CD4-positive, alpha-beta memory T cell (primary cell): ENCODE data around the gene ALDH1A3. TPM values are rescaled to one million over a fixed set of nuclear protein-coding genes. Genes with fewer than 3 reads are reported as not detected.

Experiments used
- CTCF ChIA-PET: fragments of 350-600 bp; sonication (Branson Sonifier 250); formaldehyde crosslinking; loops from one replicate; lab custom pipeline; 2021; ENCODE audit warnings: inconsistent platforms; ENCODE audit not compliant: partially characterized antibody; lab: Charles Lee
- POLR2A ChIA-PET: fragments of 350-600 bp; sonication (Branson Sonifier 250); formaldehyde crosslinking; loops from one replicate; lab custom pipeline; 2021; ENCODE audit not compliant: partially characterized antibody; lab: Charles Lee
- DNase-seq, 5 donors: peaks; one replicate each; pipeline versions ENCODE4 v3.0.0 to v3.0.0-alpha.2; 2020 to 2022; ENCODE audit warnings: mixed read lengths in 1 of 5
- H3K27ac ChIP-seq: one replicate; pipeline ENCODE4 v1.7.0; 2013; ENCODE audit warnings: low read depth, low read length
- H3K27me3 ChIP-seq: 2 replicates; pipeline ENCODE4 v1.7.0; 2013; ENCODE audit warnings: mild to moderate bottlenecking, low read length, moderate library complexity; ENCODE audit not compliant: insufficient read depth
- H3K36me3 ChIP-seq: 2 replicates; pipeline ENCODE4 v1.7.0; 2013; ENCODE audit warnings: mild to moderate bottlenecking, low read length, moderate library complexity; ENCODE audit not compliant: insufficient read depth
- H3K4me1 ChIP-seq: 2 replicates; pipeline ENCODE4 v1.7.0; 2013; ENCODE audit warnings: mild to moderate bottlenecking, low read length, moderate library complexity; ENCODE audit not compliant: insufficient read depth
- H3K4me3 ChIP-seq, 2 donors: one replicate each; pipeline ENCODE4 v1.7.0; 2013; ENCODE audit warnings: low read length in 2 of 2, mild to moderate bottlenecking in 1 of 2
- H3K9me3 ChIP-seq, 2 donors: one replicate each; pipeline ENCODE4 v1.7.0; 2013; ENCODE audit warnings: low read length in 2 of 2, control low read depth in 1 of 2; ENCODE audit not compliant: control insufficient read depth in 1 of 2
- H3K27ac Mint-ChIP-seq, 7 donors: one replicate each; pipeline ENCODE4 v1.8.0; 2020 to 2021; ENCODE audit warnings: mixed read lengths in 7 of 7, mild to moderate bottlenecking in 6 of 7, inconsistent platforms in 3 of 7, moderate library complexity in 3 of 7
- H3K27me3 Mint-ChIP-seq, 2 donors: one replicate each; pipeline ENCODE4 v1.8.0; 2020 to 2021; ENCODE audit warnings: mixed read lengths in 2 of 2
- H3K36me3 Mint-ChIP-seq, 2 donors: one replicate each; pipeline ENCODE4 v1.8.0; 2020 to 2021; ENCODE audit warnings: mixed read lengths in 2 of 2, inconsistent platforms in 1 of 2, mild to moderate bottlenecking in 1 of 2
- H3K4me1 Mint-ChIP-seq, 4 donors: one replicate each; pipeline ENCODE4 v1.8.0; 2020 to 2021; ENCODE audit warnings: mixed read lengths in 4 of 4, mild to moderate bottlenecking in 1 of 4
- H3K4me3 Mint-ChIP-seq, 8 donors: one replicate each; pipeline ENCODE4 v1.8.0; 2020 to 2021; ENCODE audit warnings: mixed read lengths in 8 of 8, mild to moderate bottlenecking in 7 of 8, moderate library complexity in 6 of 8, inconsistent platforms in 3 of 8
- H3K9me3 Mint-ChIP-seq, 8 donors: one replicate each; pipeline ENCODE4 v1.8.0; 2020 to 2021; ENCODE audit warnings: mixed read lengths in 8 of 8, mild to moderate bottlenecking in 5 of 8, inconsistent platforms in 3 of 8, moderate library complexity in 1 of 8
- intact Hi-C: fragments of 100-400 bp; cut with micrococcal nuclease; formaldehyde crosslinking; loops from one replicate; pipeline ENCODE4 v1.15.1; 2023
- polyA plus RNA-seq, 2 donors: library from polyadenylated mRNA; unstranded; fragments of 300-500 nt; fragmentation: Illumina TruSeq; gene quantifications; one replicate each; pipeline ENCODE4 v1.2.3, GENCODE V29; 2021
- total RNA-seq, 2 experiments: library from RNA; stranded (reverse); gene quantifications; one replicate each; pipeline ENCODE4 v1.2.3, GENCODE V29; 2021

ALDH1A3 gene
- total and polyA plus RNA-seq, 4 experiments from 2014 or later, result not detected

- no peaks in the 10 kb centered on the region for H3K9me3 ChIP-seq
- POLR2A ChIA-PET, result no interaction called here
- CTCF ChIA-PET, result no interaction called here
- H3K36me3 ChIP-seq, result no peaks in the 10 kb centered on the region
- H3K36me3 Mint-ChIP-seq, result no peaks in the 10 kb centered on the region
- H3K4me1 Mint-ChIP-seq, result peaks cover 2 to 19% (median 10%) of the 10 kb centered on the region in 4 donors
- intact Hi-C loops, result no loop called here
- H3K4me1 ChIP-seq, result no peaks in the 10 kb centered on the region
- peak overlapping the region in 1 of 8 donors; percentile 16 for H3K4me3 Mint-ChIP-seq
- H3K9me3 Mint-ChIP-seq, result no peaks in the 10 kb centered on the region
- H3K27me3 ChIP-seq, result peaks cover 8% of the 10 kb centered on the region
- H3K27me3 Mint-ChIP-seq, result peaks cover 50 to 53% of the 10 kb centered on the region in 2 donors
- DNase-seq, result no peak
- no peak overlapping the region for H3K27ac ChIP-seq
- no peak overlapping the region for H3K4me3 ChIP-seq
- H3K27ac Mint-ChIP-seq, result no peak overlapping the region
These were observed 2.1 kb downstream of the ALDH1A3 start for GRCh38 chr15:100881573-100882336.

- Histone ChIP-seq H3K9me3 (no peaks in the 10 kb centered on the region), H3K4me3 (no peak overlapping the region), H3K4me1 (no peaks in the 10 kb centered on the region), H3K27ac (no peak overlapping the region), H3K36me3 (no peaks in the 10 kb centered on the region), H3K27me3 (peaks cover 12% of the 10 kb centered on the region)
- Mint-ChIP-seq H3K27me3 (peaks cover 49 to 54% of the 10 kb centered on the region in 2 donors), H3K27ac (no peak overlapping the region), H3K36me3 (no peaks in the 10 kb centered on the region), H3K4me1 (peaks cover 2 to 12% (median 9%) of the 10 kb centered on the region in 4 donors), H3K9me3 (no peaks in the 10 kb centered on the region), H3K4me3 (no peak overlapping the region)
- intact Hi-C loops, result no loop called here
- POLR2A ChIA-PET, result no interaction called here
- no peak for DNase-seq
- CTCF ChIA-PET, result no interaction called here
These were observed 5.5 kb downstream of the ALDH1A3 start for GRCh38 chr15:100885116-100885515.

- Mint-ChIP-seq H3K27ac (no peak overlapping the region), H3K9me3 (no peaks in the 10 kb centered on the region), H3K27me3 (peaks cover 50 to 53% of the 10 kb centered on the region in 2 donors), H3K4me1 (peaks cover under 1 to 5% (median 4%) of the 10 kb centered on the region in 4 donors), H3K36me3 (no peaks in the 10 kb centered on the region), H3K4me3 (no peak overlapping the region)
- Histone ChIP-seq H3K27me3 (peaks cover 5% of the 10 kb centered on the region), H3K36me3 (no peaks in the 10 kb centered on the region), H3K9me3 (no peaks in the 10 kb centered on the region), H3K4me1 (no peaks in the 10 kb centered on the region), H3K4me3 (no peak overlapping the region), H3K27ac (no peak overlapping the region)
- ChIA-PET POLR2A (no interaction called here), CTCF (no interaction called here)
- intact Hi-C loops, result no loop called here
- DNase-seq, result no peak
These were observed 6.2 kb downstream of the ALDH1A3 start for GRCh38 chr15:100885811-100886210.

GRCh38 chr15:100887211-100887913 lies 7.7 kb downstream of the ALDH1A3 start:
- Mint-ChIP-seq H3K4me1 (peaks cover 0 to 4% (median 0%) of the 10 kb centered on the region in 4 donors), H3K36me3 (no peaks in the 10 kb centered on the region), H3K27me3 (peaks cover 45 to 51% of the 10 kb centered on the region in 2 donors), H3K27ac (no peak overlapping the region), H3K4me3 (no peak overlapping the region), H3K9me3 (no peaks in the 10 kb centered on the region)
- DNase-seq, result no peak
- no peaks in the 10 kb centered on the region for H3K36me3 ChIP-seq
- no peaks in the 10 kb centered on the region for H3K9me3 ChIP-seq
- CTCF ChIA-PET, result no interaction called here
- peaks cover 8% of the 10 kb centered on the region for H3K27me3 ChIP-seq
- no peaks in the 10 kb centered on the region for H3K4me1 ChIP-seq
- POLR2A ChIA-PET, result no interaction called here
- intact Hi-C loops, result no loop called here
- H3K4me3 ChIP-seq, result no peak overlapping the region
- no peak overlapping the region for H3K27ac ChIP-seq

GRCh38 chr15:100889385-100890050 lies 9.9 kb downstream of the ALDH1A3 start:
- POLR2A ChIA-PET, result no interaction called here
- no peaks in the 10 kb centered on the region for H3K36me3 ChIP-seq
- Mint-ChIP-seq H3K4me1 (peaks cover 0 to 4% (median 0%) of the 10 kb centered on the region in 4 donors), H3K27ac (no peak overlapping the region), H3K36me3 (no peaks in the 10 kb centered on the region), H3K9me3 (no peaks in the 10 kb centered on the region), H3K27me3 (peaks cover 42 to 49% of the 10 kb centered on the region in 2 donors), H3K4me3 (no peak overlapping the region)
- CTCF ChIA-PET, result interaction anchor here (1.7 kb wide), 1 partner anchor 117 kb away, joined by 5 read pairs; no protein-coding TSS in a partner anchor
- peaks cover 8% of the 10 kb centered on the region for H3K27me3 ChIP-seq
- intact Hi-C loops, result no loop called here
- no peaks in the 10 kb centered on the region for H3K4me1 ChIP-seq
- H3K27ac ChIP-seq, result no peak overlapping the region
- DNase-seq, result no peak
- H3K9me3 ChIP-seq, result no peaks in the 10 kb centered on the region
- no peak overlapping the region for H3K4me3 ChIP-seq

GRCh38 chr15:100890051-100890720 lies 10.6 kb downstream of the ALDH1A3 start:
- Mint-ChIP-seq H3K4me1 (peaks cover 0 to 4% (median 0%) of the 10 kb centered on the region in 4 donors), H3K4me3 (peak overlapping the region in 1 of 8 donors; percentile 45), H3K9me3 (no peaks in the 10 kb centered on the region), H3K36me3 (no peaks in the 10 kb centered on the region), H3K27me3 (peaks cover 38 to 46% of the 10 kb centered on the region in 2 donors), H3K27ac (no peak overlapping the region)
- no peaks in the 10 kb centered on the region for H3K9me3 ChIP-seq
- intact Hi-C loops, result no loop called here
- no peaks in the 10 kb centered on the region for H3K36me3 ChIP-seq
- POLR2A ChIA-PET, result no interaction called here
- no peaks in the 10 kb centered on the region for H3K4me1 ChIP-seq
- peaks cover 8% of the 10 kb centered on the region for H3K27me3 ChIP-seq
- DNase-seq, result no peak
- H3K4me3 ChIP-seq, result no peak overlapping the region
- H3K27ac ChIP-seq, result no peak overlapping the region
- CTCF ChIA-PET, result no interaction called here

- Mint-ChIP-seq H3K4me3 (no peak overlapping the region), H3K36me3 (no peaks in the 10 kb centered on the region), H3K27me3 (peaks cover 37 to 41% of the 10 kb centered on the region in 2 donors), H3K27ac (no peak overlapping the region), H3K4me1 (peaks cover 0 to 4% (median 0%) of the 10 kb centered on the region in 4 donors), H3K9me3 (no peaks in the 10 kb centered on the region)
- Histone ChIP-seq H3K36me3 (no peaks in the 10 kb centered on the region), H3K4me1 (no peaks in the 10 kb centered on the region), H3K27ac (no peak overlapping the region), H3K27me3 (peaks cover 8% of the 10 kb centered on the region), H3K4me3 (no peak overlapping the region), H3K9me3 (no peaks in the 10 kb centered on the region)
- CTCF ChIA-PET, result no interaction called here
- DNase-seq, result no peak
- POLR2A ChIA-PET, result no interaction called here
- intact Hi-C loops, result no loop called here
These were observed 11.2 kb downstream of the ALDH1A3 start for GRCh38 chr15:100890850-100891249.
